Mesenchymal stem cell (in vitro differentiated cells and primary cell): ENCODE results near the gene MYO9A.

Source experiments
- DNase-seq: peaks from one replicate; pipeline ENCODE4 v3.0.0-alpha.2; 2013
- H2AFZ ChIP-seq: one replicate; pipeline ENCODE4 v1.6.1; 2013; ENCODE audit warnings: low read depth, mild to moderate bottlenecking, control low read depth, inconsistent platforms, low read length, moderate library complexity
- H2AK5ac ChIP-seq: 2 replicates; pipeline ENCODE4 v1.6.1; 2013; ENCODE audit warnings: low read length, moderate library complexity, mild to moderate bottlenecking, inconsistent platforms; ENCODE audit not compliant: severe bottlenecking
- H2BK120ac ChIP-seq: one replicate; pipeline ENCODE4 v1.6.1; 2013; ENCODE audit warnings: low read depth, mild to moderate bottlenecking, inconsistent platforms, low read length, moderate library complexity
- H2BK12ac ChIP-seq, 2 experiments: one replicate each; pipeline ENCODE4 v1.6.1; 2013; ENCODE audit warnings: inconsistent platforms in 2 of 2, low read length in 2 of 2, mild to moderate bottlenecking in 2 of 2, moderate library complexity in 2 of 2, control low read depth in 1 of 2
- H2BK15ac ChIP-seq: one replicate; pipeline ENCODE4 v1.6.1; 2013; ENCODE audit warnings: mild to moderate bottlenecking, low read depth, inconsistent platforms; ENCODE audit not compliant: poor library complexity, severe bottlenecking
- H2BK5ac ChIP-seq: 2 replicates; pipeline ENCODE4 v1.6.1; 2013; ENCODE audit warnings: low read depth, mild to moderate bottlenecking, low read length, control low read depth, inconsistent platforms; ENCODE audit not compliant: poor library complexity, severe bottlenecking
- H3K14ac ChIP-seq, 2 experiments: one replicate each; pipeline ENCODE4 v1.6.1; 2013; ENCODE audit warnings: inconsistent platforms in 2 of 2, low read length in 2 of 2, control low read depth in 1 of 2, mild to moderate bottlenecking in 1 of 2, moderate library complexity in 1 of 2
- H3K18ac ChIP-seq, 2 experiments: one replicate each; pipeline ENCODE4 v1.6.1; 2013; ENCODE audit warnings: inconsistent platforms in 2 of 2, low read length in 2 of 2, control low read depth in 1 of 2, low read depth in 1 of 2, mild to moderate bottlenecking in 1 of 2
- H3K23ac ChIP-seq, 2 experiments: one replicate each; pipeline ENCODE4 v1.6.1; 2013; ENCODE audit warnings: inconsistent platforms in 2 of 2, low read length in 2 of 2, mild to moderate bottlenecking in 2 of 2, moderate library complexity in 2 of 2, control low read depth in 1 of 2
- H3K27ac ChIP-seq: 2 replicates; pipeline ENCODE4 v1.5.1; 2013; ENCODE audit warnings: mild to moderate bottlenecking, moderate library complexity, low read length, control low read depth, inconsistent platforms; ENCODE audit not compliant: poor library complexity, severe bottlenecking
- H3K27me3 ChIP-seq, 2 experiments: 2 replicates each; pipeline versions ENCODE4 v1.6.1 to v1.7.0; 2013; ENCODE audit warnings: low read length in 2 of 2, mild to moderate bottlenecking in 2 of 2, moderate library complexity in 2 of 2, control low read depth in 1 of 2, inconsistent platforms in 1 of 2; ENCODE audit not compliant: control insufficient read depth in 1 of 2, insufficient read depth in 1 of 2
- H3K36me3 ChIP-seq, 2 experiments: 2 replicates each; pipeline versions ENCODE4 v1.6.1 to v1.7.0; 2013; ENCODE audit warnings: low read length in 2 of 2, control low read depth in 1 of 2, inconsistent platforms in 1 of 2, low read depth in 1 of 2, mild to moderate bottlenecking in 1 of 2; ENCODE audit not compliant: insufficient read depth in 2 of 2, control insufficient read depth in 1 of 2
- H3K4ac ChIP-seq, 2 experiments: one replicate each; pipeline ENCODE4 v1.6.1; 2013; ENCODE audit warnings: inconsistent platforms in 2 of 2, low read length in 2 of 2, mild to moderate bottlenecking in 2 of 2, moderate library complexity in 2 of 2, control low read depth in 1 of 2, low read depth in 1 of 2
- H3K4me1 ChIP-seq: 2 replicates; pipeline ENCODE4 v1.6.1; 2013; ENCODE audit warnings: low read depth, low read length, control low read depth; ENCODE audit not compliant: control insufficient read depth, insufficient read depth
- H3K4me2 ChIP-seq: 2 replicates; pipeline ENCODE4 v1.6.1; 2013; ENCODE audit warnings: low read length, mild to moderate bottlenecking, inconsistent platforms; ENCODE audit not compliant: poor library complexity, severe bottlenecking
- H3K4me3 ChIP-seq, 2 experiments: 2 replicates each; pipeline versions ENCODE4 v1.5.1 to v1.7.0; 2013; ENCODE audit warnings: low read length in 2 of 2, mild to moderate bottlenecking in 2 of 2, control low read depth in 1 of 2, low read depth in 1 of 2; ENCODE audit not compliant: insufficient read depth in 1 of 2
- H3K79me1 ChIP-seq: replicated peaks from 2 replicates; pipeline ENCODE4 v1.6.1; 2013; ENCODE audit warnings: mild to moderate bottlenecking, control low read depth, low read length, inconsistent platforms; ENCODE audit not compliant: poor library complexity, severe bottlenecking
- H3K9ac ChIP-seq: 2 replicates; pipeline ENCODE4 v1.7.0; 2013; ENCODE audit warnings: mild to moderate bottlenecking, low read length, moderate library complexity
- H3K9me3 ChIP-seq: 2 replicates; pipeline ENCODE4 v1.7.0; 2013; ENCODE audit warnings: mild to moderate bottlenecking, low read length; ENCODE audit not compliant: control insufficient read depth
- H4K8ac ChIP-seq: one replicate; pipeline ENCODE4 v1.6.1; 2013; ENCODE audit warnings: inconsistent platforms, mild to moderate bottlenecking, low read length, moderate library complexity
- H4K91ac ChIP-seq: one replicate; pipeline ENCODE4 v1.6.1; 2013; ENCODE audit warnings: mild to moderate bottlenecking, low read length, inconsistent platforms
- WGBS: methylation state at CpG from one replicate; pipeline ENCODE4 v1.1.7; 2013; ENCODE audit warnings: mixed read lengths; 5-methylcytosine and 5-hydroxymethylcytosine counted together

The MYO9A gene

GRCh38 chr15:71789616-71790015 lies 328.3 kb downstream of the MYO9A start:
- Histone ChIP-seq H3K4me3 (no peak overlapping the region), H4K8ac (no peak overlapping the region), H2BK120ac (no peak overlapping the region), H3K14ac (peak overlapping the region in 1 of 2 experiments; percentile 62), H3K4me2 (no peak overlapping the region), H3K9me3 (no peaks in the 10 kb centered on the region), H3K9ac (no peak overlapping the region), H2BK12ac (no peak overlapping the region), H2AFZ (no peak overlapping the region), H3K27me3 (peaks cover 0 to 8% of the 10 kb centered on the region in 2 experiments), H3K79me1 (no peaks in the 10 kb centered on the region), H2BK15ac (no peak overlapping the region), H3K4me1 (peaks cover 19% of the 10 kb centered on the region), H3K27ac (no peak overlapping the region), H2BK5ac (no peak overlapping the region), H3K4ac (no peak overlapping the region), H3K23ac (no peak overlapping the region), H4K91ac (no peak overlapping the region), H2AK5ac (peak overlapping the region; percentile 36), H3K36me3 (no peaks in the 10 kb centered on the region), H3K18ac (no peak overlapping the region)
- no peak for DNase-seq
- 97% methylated on average over 6 of the region's 6 CpGs for WGBS

- no peak overlapping the region for H3K4me2 ChIP-seq
- no peaks in the 10 kb centered on the region for H3K36me3 ChIP-seq
- H4K8ac ChIP-seq, result no peak overlapping the region
- no peak overlapping the region for H2BK120ac ChIP-seq
- no peak for DNase-seq
- no peak overlapping the region for H2BK5ac ChIP-seq
- H3K18ac ChIP-seq, result no peak overlapping the region
- H4K91ac ChIP-seq, result no peak overlapping the region
- H2BK15ac ChIP-seq, result no peak overlapping the region
- H2AK5ac ChIP-seq, result peak overlapping the region; percentile 15
- H3K4me1 ChIP-seq, result peaks cover 19% of the 10 kb centered on the region
- H3K4me3 ChIP-seq, result no peak overlapping the region
- H3K14ac ChIP-seq, result no peak overlapping the region
- no peaks in the 10 kb centered on the region for H3K9me3 ChIP-seq
- peaks cover 0 to 8% of the 10 kb centered on the region in 2 experiments for H3K27me3 ChIP-seq
- 93% methylated on average over 14 of the region's 15 CpGs for WGBS
- no peak overlapping the region for H2AFZ ChIP-seq
- no peak overlapping the region for H3K9ac ChIP-seq
- no peak overlapping the region for H2BK12ac ChIP-seq
- H3K27ac ChIP-seq, result no peak overlapping the region
- no peaks in the 10 kb centered on the region for H3K79me1 ChIP-seq
- no peak overlapping the region for H3K4ac ChIP-seq
- H3K23ac ChIP-seq, result no peak overlapping the region
Observed at GRCh38 chr15:71788646-71789579, 329.0 kb downstream of the MYO9A start.

GRCh38 chr15:71786673-71787072 lies 331.3 kb downstream of the MYO9A start:
- Histone ChIP-seq H3K27me3 (peaks cover 0 to 8% of the 10 kb centered on the region in 2 experiments), H3K4me2 (no peak overlapping the region), H3K23ac (no peak overlapping the region), H4K8ac (no peak overlapping the region), H3K4me1 (peaks cover 20% of the 10 kb centered on the region), H3K79me1 (no peaks in the 10 kb centered on the region), H2BK12ac (no peak overlapping the region), H4K91ac (no peak overlapping the region), H3K9ac (no peak overlapping the region), H3K18ac (no peak overlapping the region), H3K4me3 (no peak overlapping the region), H2AFZ (no peak overlapping the region), H2BK5ac (no peak overlapping the region), H3K14ac (no peak overlapping the region), H2BK120ac (no peak overlapping the region), H2BK15ac (no peak overlapping the region), H3K4ac (no peak overlapping the region), H2AK5ac (no peak overlapping the region), H3K9me3 (no peaks in the 10 kb centered on the region), H3K27ac (no peak overlapping the region), H3K36me3 (no peaks in the 10 kb centered on the region)
- 90% methylated on average over 7 of the region's 7 CpGs for WGBS
- no peak for DNase-seq

- no peak overlapping the region for H2AK5ac ChIP-seq
- H3K4ac ChIP-seq, result no peak overlapping the region
- H3K4me2 ChIP-seq, result no peak overlapping the region
- no peak overlapping the region for H2BK12ac ChIP-seq
- H2BK120ac ChIP-seq, result no peak overlapping the region
- no peak overlapping the region for H3K14ac ChIP-seq
- H4K91ac ChIP-seq, result no peak overlapping the region
- H3K27ac ChIP-seq, result no peak overlapping the region
- H3K4me3 ChIP-seq, result no peak overlapping the region
- no peaks in the 10 kb centered on the region for H3K36me3 ChIP-seq
- H2BK15ac ChIP-seq, result no peak overlapping the region
- no peaks in the 10 kb centered on the region for H3K9me3 ChIP-seq
- no peak overlapping the region for H2BK5ac ChIP-seq
- no peak for DNase-seq
- no peak overlapping the region for H3K18ac ChIP-seq
- peaks cover 0 to 8% of the 10 kb centered on the region in 2 experiments for H3K27me3 ChIP-seq
- H3K79me1 ChIP-seq, result no peaks in the 10 kb centered on the region
- peaks cover 21% of the 10 kb centered on the region for H3K4me1 ChIP-seq
- H3K23ac ChIP-seq, result no peak overlapping the region
- no peak overlapping the region for H2AFZ ChIP-seq
- 90% methylated on average over 2 of the region's 2 CpGs for WGBS
- no peak overlapping the region for H3K9ac ChIP-seq
- no peak overlapping the region for H4K8ac ChIP-seq
Observed at GRCh38 chr15:71785996-71786395, 332.0 kb downstream of the MYO9A start.
